Bronchial epithelial cell (primary cell): ENCODE data around the gene RHOBTB1. TPM values are rescaled to one million over a fixed set of nuclear protein-coding genes. Genes with fewer than 3 reads are reported as not detected.
A peak's percentile ranks its signal among the peaks of the same experiment; 100 is the strongest.

Source experiments
- DNase-seq: peaks from one replicate; pipeline ENCODE4 v3.0.0-alpha.2; 2010; ENCODE audit warnings: low read depth
- FAIRE-seq: peaks from 2 replicates; lab custom pipeline; 2011; peaks lifted over from hg19 to GRCh38; lab: Jason Lieb, UNC
- H3K27me3 ChIP-seq: 2 replicates; pipeline ENCODE4 v1.5.1; 2011; ENCODE audit warnings: low read length; ENCODE audit not compliant: control insufficient read depth, insufficient read depth
- H3K36me3 ChIP-seq: 2 replicates; pipeline ENCODE4 v1.5.1; 2011; ENCODE audit warnings: low read length; ENCODE audit not compliant: control insufficient read depth, insufficient read depth
- H3K4me3 ChIP-seq: 2 replicates; pipeline ENCODE4 v1.5.1; 2011; ENCODE audit warnings: mild to moderate bottlenecking, low read depth, low read length, control low read depth
- CTCF ChIP-seq: IDR thresholded peaks from 2 replicates; pipeline ENCODE4 v1.5.1; 2011; ENCODE audit warnings: mild to moderate bottlenecking, moderate library complexity, low read length, control low read depth, inconsistent platforms; ENCODE audit not compliant: insufficient read depth, severe bottlenecking
- total RNA-seq: library from RNA; depleted of rRNA; stranded (reverse); fragments of >200 nt; gene quantifications from 2 replicates; pipeline ENCODE4 v1.2.1, GENCODE V29; 2014

Gene RHOBTB1
- total RNA-seq, 1 donor from 2014 or later = 6.3 TPM

GRCh38 chr10:60968504-60968903 is 24.5 kb upstream of the RHOBTB1 start:
- FAIRE-seq = no peak
- TF ChIP-seq CTCF = no peak

GRCh38 chr10:60967854-60968484 is 24.0 kb upstream of the RHOBTB1 start:
- Histone ChIP-seq H3K36me3 (no peaks in the 10 kb centered on the region), H3K27me3 (no peaks in the 10 kb centered on the region), H3K4me3 (no peak overlapping the region)
- FAIRE-seq = no peak
- no peak for TF ChIP-seq CTCF
- DNase-seq = no peak

More at GRCh38 chr10:60968504-60968903, 24.5 kb upstream of the RHOBTB1 start:
- Histone ChIP-seq H3K4me3 (no peak overlapping the region), H3K36me3 (no peaks in the 10 kb centered on the region), H3K27me3 (no peaks in the 10 kb centered on the region)
- no peak for DNase-seq

GRCh38 chr10:60967260-60967659 is 23.3 kb upstream of the RHOBTB1 start:
- TF ChIP-seq CTCF = no peak
- no peak overlapping the region for H3K4me3 ChIP-seq
- FAIRE-seq = no peak
- H3K36me3 ChIP-seq = no peaks in the 10 kb centered on the region
- H3K27me3 ChIP-seq = no peaks in the 10 kb centered on the region
- DNase-seq = no peak

GRCh38 chr10:60965696-60966095 is 21.7 kb upstream of the RHOBTB1 start:
- no peaks in the 10 kb centered on the region for H3K36me3 ChIP-seq
- no peaks in the 10 kb centered on the region for H3K27me3 ChIP-seq

GRCh38 chr10:60964257-60965235 is 20.6 kb upstream of the RHOBTB1 start:
- FAIRE-seq = no peak
- TF ChIP-seq CTCF = peak; percentile 78
- Histone ChIP-seq H3K4me3 (no peak overlapping the region), H3K27me3 (no peaks in the 10 kb centered on the region), H3K36me3 (no peaks in the 10 kb centered on the region)
- DNase-seq = peak; percentile 95

More at GRCh38 chr10:60965696-60966095, 21.7 kb upstream of the RHOBTB1 start:
- FAIRE-seq (no peak), DNase-seq (no peak)
- TF ChIP-seq CTCF = no peak
- no peak overlapping the region for H3K4me3 ChIP-seq
